ENCODE data around the gene TMEM117. TPM values are rescaled to one million over a fixed set of nuclear protein-coding genes. Genes with fewer than 3 reads are reported as not detected.

TMEM117 gene
- total RNA-seq, 1 donor from 2014 or later = 0.80 TPM

DNA sequence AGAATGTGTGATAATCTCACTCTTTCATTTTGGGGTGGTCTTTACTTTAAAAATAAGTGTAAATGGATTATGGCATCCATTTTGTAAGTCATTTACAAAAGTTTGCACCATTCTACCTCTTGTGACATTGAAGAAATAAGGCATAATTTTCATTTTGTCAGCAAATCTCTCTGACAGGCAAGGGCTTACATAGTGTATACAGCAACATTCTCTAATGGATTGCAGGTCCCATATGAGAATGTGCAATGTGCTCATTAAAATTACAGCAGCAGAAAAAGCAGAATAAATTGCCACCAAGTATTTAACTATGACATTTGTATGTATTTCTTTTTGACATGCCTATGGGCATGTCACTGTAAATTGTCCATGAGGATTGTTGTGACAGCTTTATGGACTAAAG, 223.6 kb downstream of the TMEM117 start:
- H3K4me3 Mint-ChIP-seq (ENCODE audit: unreplicated experiment) = no peak overlapping the region
- H3K27ac Mint-ChIP-seq (ENCODE audit: unreplicated experiment) = no peak overlapping the region
- no peak for DNase-seq (ENCODE audit: low spot score)
- TF ChIP-seq, protein P1, sequence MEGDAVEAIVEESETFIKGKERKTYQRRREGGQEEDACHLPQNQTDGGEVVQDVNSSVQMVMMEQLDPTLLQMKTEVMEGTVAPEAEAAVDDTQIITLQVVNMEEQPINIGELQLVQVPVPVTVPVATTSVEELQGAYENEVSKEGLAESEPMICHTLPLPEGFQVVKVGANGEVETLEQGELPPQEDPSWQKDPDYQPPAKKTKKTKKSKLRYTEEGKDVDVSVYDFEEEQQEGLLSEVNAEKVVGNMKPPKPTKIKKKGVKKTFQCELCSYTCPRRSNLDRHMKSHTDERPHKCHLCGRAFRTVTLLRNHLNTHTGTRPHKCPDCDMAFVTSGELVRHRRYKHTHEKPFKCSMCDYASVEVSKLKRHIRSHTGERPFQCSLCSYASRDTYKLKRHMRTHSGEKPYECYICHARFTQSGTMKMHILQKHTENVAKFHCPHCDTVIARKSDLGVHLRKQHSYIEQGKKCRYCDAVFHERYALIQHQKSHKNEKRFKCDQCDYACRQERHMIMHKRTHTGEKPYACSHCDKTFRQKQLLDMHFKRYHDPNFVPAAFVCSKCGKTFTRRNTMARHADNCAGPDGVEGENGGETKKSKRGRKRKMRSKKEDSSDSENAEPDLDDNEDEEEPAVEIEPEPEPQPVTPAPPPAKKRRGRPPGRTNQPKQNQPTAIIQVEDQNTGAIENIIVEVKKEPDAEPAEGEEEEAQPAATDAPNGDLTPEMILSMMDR (IDR thresholded peaks at IDR 0.05; ENCODE audit: unreplicated experiment) = no peak
- H3K36me3 Mint-ChIP-seq (ENCODE audit: low read depth, unreplicated experiment) = no peaks in the 10 kb centered on the region
- no peaks in the 10 kb centered on the region for H3K4me1 Mint-ChIP-seq (ENCODE audit: unreplicated experiment)
- H3K9me3 Mint-ChIP-seq (ENCODE audit: unreplicated experiment) = no peaks in the 10 kb centered on the region
- no peaks in the 10 kb centered on the region for H3K27me3 Mint-ChIP-seq (ENCODE audit: unreplicated experiment)

GRCh38 chr12:44063671-44064070, 227.8 kb downstream of the TMEM117 start:
- Mint-ChIP-seq H3K36me3 (ENCODE audit: low read depth, unreplicated experiment) (no peaks in the 10 kb centered on the region), H3K4me3 (ENCODE audit: unreplicated experiment) (no peak overlapping the region), H3K4me1 (ENCODE audit: unreplicated experiment) (no peaks in the 10 kb centered on the region), H3K27ac (ENCODE audit: unreplicated experiment) (no peak overlapping the region), H3K9me3 (ENCODE audit: unreplicated experiment) (no peaks in the 10 kb centered on the region), H3K27me3 (ENCODE audit: unreplicated experiment) (no peaks in the 10 kb centered on the region)
- TF ChIP-seq, protein P1 (IDR thresholded peaks at IDR 0.05; ENCODE audit: unreplicated experiment) = no peak
- DNase-seq (ENCODE audit: low spot score) = no peak

DNA sequence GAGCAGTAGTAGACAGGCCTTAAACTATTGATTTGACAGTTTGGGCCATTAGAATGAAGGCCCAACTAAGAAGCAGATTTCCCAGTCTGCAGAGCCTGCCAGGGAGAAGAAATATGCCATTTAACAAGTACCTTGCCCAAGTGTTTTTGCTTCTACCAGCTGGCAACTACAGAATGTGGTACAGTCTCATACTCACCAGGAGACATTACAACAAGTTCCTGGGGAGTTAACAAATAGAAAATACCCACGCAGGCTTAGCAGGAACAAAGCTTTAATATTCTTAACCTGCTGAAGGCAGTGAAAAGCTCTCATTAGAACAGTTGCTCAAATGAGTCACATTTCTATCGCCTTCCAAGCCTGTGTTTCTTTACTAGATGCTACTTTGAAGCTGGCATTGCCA, 241.0 kb downstream of the TMEM117 start:
- Mint-ChIP-seq H3K4me1 (ENCODE audit: unreplicated experiment) (no peaks in the 10 kb centered on the region), H3K27me3 (ENCODE audit: unreplicated experiment) (peaks cover 1% of the 10 kb centered on the region), H3K27ac (ENCODE audit: unreplicated experiment) (no peak overlapping the region), H3K9me3 (ENCODE audit: unreplicated experiment) (no peaks in the 10 kb centered on the region), H3K36me3 (ENCODE audit: low read depth, unreplicated experiment) (no peaks in the 10 kb centered on the region), H3K4me3 (ENCODE audit: unreplicated experiment) (no peak overlapping the region)
- DNase-seq (ENCODE audit: low spot score) = no peak
- TF ChIP-seq, protein P1 (IDR thresholded peaks at IDR 0.05; ENCODE audit: unreplicated experiment) = no peak

- Mint-ChIP-seq H3K9me3 (ENCODE audit: unreplicated experiment) (no peaks in the 10 kb centered on the region), H3K4me1 (ENCODE audit: unreplicated experiment) (no peaks in the 10 kb centered on the region), H3K4me3 (ENCODE audit: unreplicated experiment) (no peak overlapping the region), H3K36me3 (ENCODE audit: low read depth, unreplicated experiment) (no peaks in the 10 kb centered on the region), H3K27ac (ENCODE audit: unreplicated experiment) (no peak overlapping the region), H3K27me3 (ENCODE audit: unreplicated experiment) (peaks cover 1% of the 10 kb centered on the region)
- DNase-seq (ENCODE audit: low spot score) = no peak
- TF ChIP-seq, protein P1 (IDR thresholded peaks at IDR 0.05; ENCODE audit: unreplicated experiment) = no peak
Observed at GRCh38 chr12:44077294-44077693, 241.4 kb downstream of the TMEM117 start.

DNA sequence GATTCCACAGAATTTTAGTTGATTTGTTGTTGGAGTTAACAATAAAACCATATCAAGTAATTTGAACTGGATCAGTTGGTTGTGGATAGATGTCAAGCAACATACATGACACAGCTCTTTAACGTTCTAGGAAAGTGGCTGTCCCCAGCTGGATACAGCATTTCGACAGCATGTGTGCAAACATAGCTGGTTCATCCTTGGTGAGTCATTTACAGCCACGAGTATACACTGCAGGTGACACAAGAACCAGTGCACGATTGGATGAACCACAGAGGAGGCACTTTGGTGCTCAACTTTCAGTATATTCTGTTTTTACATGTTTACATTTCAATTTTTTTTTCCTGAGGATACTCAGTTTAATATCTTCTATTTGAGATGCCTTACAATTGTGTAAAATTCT, 242.4 kb downstream of the TMEM117 start:
- TF ChIP-seq, protein P1 (IDR thresholded peaks at IDR 0.05; ENCODE audit: unreplicated experiment) = no peak
- H3K27me3 Mint-ChIP-seq (ENCODE audit: unreplicated experiment) = peaks cover 1% of the 10 kb centered on the region
- H3K27ac Mint-ChIP-seq (ENCODE audit: unreplicated experiment) = no peak overlapping the region
- H3K9me3 Mint-ChIP-seq (ENCODE audit: unreplicated experiment) = no peaks in the 10 kb centered on the region
- H3K4me3 Mint-ChIP-seq (ENCODE audit: unreplicated experiment) = no peak overlapping the region
- H3K4me1 Mint-ChIP-seq (ENCODE audit: unreplicated experiment) = no peaks in the 10 kb centered on the region
- H3K36me3 Mint-ChIP-seq (ENCODE audit: low read depth, unreplicated experiment) = no peaks in the 10 kb centered on the region
- DNase-seq (ENCODE audit: low spot score) = no peak
